HepG2 (cell line): ENCODE measurements around the gene USP15. TPM values are rescaled to one million over a fixed set of nuclear protein-coding genes. Genes with fewer than 3 reads are reported as not detected.

ENCODE experiments used
- FOXC1 ChIP-seq: sonication (generic); formaldehyde crosslinking; IDR thresholded peaks from 2 replicates; pipeline ENCODE4 v1.8.0; 2022; ENCODE audit warnings: mild to moderate bottlenecking, missing genetic modification reagents, borderline replicate concordance
- NFKBIZ ChIP-seq: IDR thresholded peaks from 2 replicates; pipeline ENCODE4 v1.6.1; 2018; ENCODE audit warnings: missing genetic modification reagents, missing compliant biosample characterization
- TBL1XR1 ChIP-seq: fragments of 150-350 bp; IDR thresholded peaks from 2 replicates; pipeline ENCODE4 v1.6.1; 2014; ENCODE audit warnings: borderline replicate concordance, low read length; ENCODE audit not compliant: partially characterized antibody
- polyA plus RNA-seq, 8 experiments: library from polyadenylated mRNA; depleted of rRNA in 3 of 8; stranded (reverse) in 7 of 8; unstranded in 1 of 8; fragments of >200 nt; fragmentation: Illumina TruSeq in 4 of 8; extraction: Trizol in 4 of 8; gene quantifications; 2 replicates each; pipeline versions ENCODE4 v1.2.1 to v1.2.3, GENCODE V29; 2011 to 2016; ENCODE audit warnings: low read depth in 4 of 8, missing spikeins in 1 of 8, mixed read lengths in 1 of 8; ENCODE audit not compliant: insufficient read depth in 1 of 8
- total RNA-seq, 5 experiments: library from RNA; depleted of rRNA; stranded (reverse); fragments of >200 nt; fragmentation: Illumina TruSeq; extraction: Trizol; gene quantifications; 2 replicates each; pipeline ENCODE4 v1.2.3, GENCODE V29; 2016; ENCODE audit warnings: low read depth in 1 of 5
- TF ChIP-seq, protein P1 (sequence below): sonication (generic); formaldehyde crosslinking; IDR thresholded peaks from 2 replicates; pipeline ENCODE4 v1.4.0; 2020; ENCODE audit warnings: missing genetic modification reagents
- TF ChIP-seq, protein P2 (sequence below): sonication (generic); formaldehyde crosslinking; IDR thresholded peaks from 2 replicates; pipeline ENCODE4 v1.5.0; 2020; ENCODE audit warnings: mild to moderate bottlenecking, missing genetic modification reagents, borderline replicate concordance

The USP15 gene
- total and polyA plus RNA-seq, 2 of the 13 experiments (the other 11 are each of a cell fraction or from before 2014, with no cell fraction given): 17.3 to 51.7 TPM

DNA sequence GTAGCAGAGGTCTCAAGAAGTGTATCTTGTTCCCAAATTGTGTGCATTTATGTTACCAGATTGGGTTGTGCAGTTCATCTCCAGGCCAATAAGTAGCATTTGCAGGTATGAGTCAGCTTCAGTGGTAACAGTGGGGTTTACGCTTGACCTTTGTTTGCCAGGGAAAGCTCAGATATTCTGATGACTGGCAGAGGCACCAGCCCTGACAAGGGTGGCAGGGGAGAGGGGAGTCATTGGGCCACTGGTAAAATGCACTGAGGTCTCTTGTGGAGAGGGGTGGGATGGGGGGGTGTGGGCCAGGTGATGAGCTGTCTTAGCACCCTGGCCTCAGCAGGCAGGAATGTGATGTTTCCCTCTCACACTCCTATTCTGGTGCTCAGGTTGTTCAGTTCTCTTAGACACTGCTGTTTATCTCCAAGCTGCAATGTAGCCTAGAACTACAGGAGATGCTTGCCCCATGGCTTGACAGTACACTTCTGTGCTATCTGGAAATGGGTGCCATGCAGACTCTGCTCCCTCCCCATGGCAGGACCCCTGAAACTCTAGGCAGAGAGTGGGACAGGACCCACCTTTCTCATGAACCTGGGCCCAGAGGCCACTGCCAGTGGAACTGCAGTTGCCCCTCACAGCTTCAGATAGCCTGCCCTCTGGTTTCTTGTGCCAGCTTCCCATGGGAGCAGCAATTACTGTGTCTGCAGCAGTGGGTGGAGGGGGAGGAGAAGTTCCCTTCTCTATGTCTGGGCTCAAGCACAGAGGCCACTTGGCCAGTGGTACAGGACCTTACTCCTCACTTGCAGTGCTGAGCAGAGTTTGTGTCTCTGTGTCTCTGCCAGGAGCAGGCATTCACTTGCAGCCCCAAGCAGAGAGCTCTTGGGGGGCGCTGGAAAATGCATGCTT lies 31.9 kb downstream of the USP15 start (continued):
- no peak for TF ChIP-seq TBL1XR1
- TF ChIP-seq, protein P1, sequence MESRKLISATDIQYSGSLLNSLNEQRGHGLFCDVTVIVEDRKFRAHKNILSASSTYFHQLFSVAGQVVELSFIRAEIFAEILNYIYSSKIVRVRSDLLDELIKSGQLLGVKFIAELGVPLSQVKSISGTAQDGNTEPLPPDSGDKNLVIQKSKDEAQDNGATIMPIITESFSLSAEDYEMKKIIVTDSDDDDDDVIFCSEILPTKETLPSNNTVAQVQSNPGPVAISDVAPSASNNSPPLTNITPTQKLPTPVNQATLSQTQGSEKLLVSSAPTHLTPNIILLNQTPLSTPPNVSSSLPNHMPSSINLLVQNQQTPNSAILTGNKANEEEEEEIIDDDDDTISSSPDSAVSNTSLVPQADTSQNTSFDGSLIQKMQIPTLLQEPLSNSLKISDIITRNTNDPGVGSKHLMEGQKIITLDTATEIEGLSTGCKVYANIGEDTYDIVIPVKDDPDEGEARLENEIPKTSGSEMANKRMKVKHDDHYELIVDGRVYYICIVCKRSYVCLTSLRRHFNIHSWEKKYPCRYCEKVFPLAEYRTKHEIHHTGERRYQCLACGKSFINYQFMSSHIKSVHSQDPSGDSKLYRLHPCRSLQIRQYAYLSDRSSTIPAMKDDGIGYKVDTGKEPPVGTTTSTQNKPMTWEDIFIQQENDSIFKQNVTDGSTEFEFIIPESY (CRISPR knock-in tag): peak; percentile 52; the same call in 1 of the 2 replicates
- no peak for TF ChIP-seq NFKBIZ (CRISPR knock-in tag)
- no peak for TF ChIP-seq FOXC1 (CRISPR knock-in tag)
- TF ChIP-seq, protein P2, sequence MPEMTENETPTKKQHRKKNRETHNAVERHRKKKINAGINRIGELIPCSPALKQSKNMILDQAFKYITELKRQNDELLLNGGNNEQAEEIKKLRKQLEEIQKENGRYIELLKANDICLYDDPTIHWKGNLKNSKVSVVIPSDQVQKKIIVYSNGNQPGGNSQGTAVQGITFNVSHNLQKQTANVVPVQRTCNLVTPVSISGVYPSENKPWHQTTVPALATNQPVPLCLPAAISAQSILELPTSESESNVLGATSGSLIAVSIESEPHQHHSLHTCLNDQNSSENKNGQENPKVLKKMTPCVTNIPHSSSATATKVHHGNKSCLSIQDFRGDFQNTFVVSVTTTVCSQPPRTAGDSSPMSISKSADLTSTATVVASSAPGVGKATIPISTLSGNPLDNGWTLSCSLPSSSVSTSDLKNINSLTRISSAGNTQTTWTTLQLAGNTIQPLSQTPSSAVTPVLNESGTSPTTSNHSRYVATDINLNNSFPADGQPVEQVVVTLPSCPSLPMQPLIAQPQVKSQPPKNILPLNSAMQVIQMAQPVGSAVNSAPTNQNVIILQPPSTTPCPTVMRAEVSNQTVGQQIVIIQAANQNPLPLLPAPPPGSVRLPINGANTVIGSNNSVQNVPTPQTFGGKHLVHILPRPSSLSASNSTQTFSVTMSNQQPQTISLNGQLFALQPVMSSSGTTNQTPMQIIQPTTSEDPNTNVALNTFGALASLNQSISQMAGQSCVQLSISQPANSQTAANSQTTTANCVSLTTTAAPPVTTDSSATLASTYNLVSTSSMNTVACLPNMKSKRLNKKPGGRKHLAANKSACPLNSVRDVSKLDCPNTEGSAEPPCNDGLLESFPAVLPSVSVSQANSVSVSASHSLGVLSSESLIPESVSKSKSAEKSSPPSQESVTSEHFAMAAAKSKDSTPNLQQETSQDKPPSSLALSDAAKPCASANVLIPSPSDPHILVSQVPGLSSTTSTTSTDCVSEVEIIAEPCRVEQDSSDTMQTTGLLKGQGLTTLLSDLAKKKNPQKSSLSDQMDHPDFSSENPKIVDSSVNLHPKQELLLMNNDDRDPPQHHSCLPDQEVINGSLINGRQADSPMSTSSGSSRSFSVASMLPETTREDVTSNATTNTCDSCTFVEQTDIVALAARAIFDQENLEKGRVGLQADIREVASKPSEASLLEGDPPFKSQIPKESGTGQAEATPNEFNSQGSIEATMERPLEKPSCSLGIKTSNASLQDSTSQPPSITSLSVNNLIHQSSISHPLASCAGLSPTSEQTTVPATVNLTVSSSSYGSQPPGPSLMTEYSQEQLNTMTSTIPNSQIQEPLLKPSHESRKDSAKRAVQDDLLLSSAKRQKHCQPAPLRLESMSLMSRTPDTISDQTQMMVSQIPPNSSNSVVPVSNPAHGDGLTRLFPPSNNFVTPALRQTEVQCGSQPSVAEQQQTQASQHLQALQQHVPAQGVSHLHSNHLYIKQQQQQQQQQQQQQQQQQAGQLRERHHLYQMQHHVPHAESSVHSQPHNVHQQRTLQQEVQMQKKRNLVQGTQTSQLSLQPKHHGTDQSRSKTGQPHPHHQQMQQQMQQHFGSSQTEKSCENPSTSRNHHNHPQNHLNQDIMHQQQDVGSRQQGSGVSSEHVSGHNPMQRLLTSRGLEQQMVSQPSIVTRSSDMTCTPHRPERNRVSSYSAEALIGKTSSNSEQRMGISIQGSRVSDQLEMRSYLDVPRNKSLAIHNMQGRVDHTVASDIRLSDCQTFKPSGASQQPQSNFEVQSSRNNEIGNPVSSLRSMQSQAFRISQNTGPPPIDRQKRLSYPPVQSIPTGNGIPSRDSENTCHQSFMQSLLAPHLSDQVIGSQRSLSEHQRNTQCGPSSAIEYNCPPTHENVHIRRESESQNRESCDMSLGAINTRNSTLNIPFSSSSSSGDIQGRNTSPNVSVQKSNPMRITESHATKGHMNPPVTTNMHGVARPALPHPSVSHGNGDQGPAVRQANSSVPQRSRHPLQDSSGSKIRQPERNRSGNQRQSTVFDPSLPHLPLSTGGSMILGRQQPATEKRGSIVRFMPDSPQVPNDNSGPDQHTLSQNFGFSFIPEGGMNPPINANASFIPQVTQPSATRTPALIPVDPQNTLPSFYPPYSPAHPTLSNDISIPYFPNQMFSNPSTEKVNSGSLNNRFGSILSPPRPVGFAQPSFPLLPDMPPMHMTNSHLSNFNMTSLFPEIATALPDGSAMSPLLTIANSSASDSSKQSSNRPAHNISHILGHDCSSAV (CRISPR knock-in tag): no peak
